Inferior parietal cortex (tissue), 1 donor: ENCODE results near the gene PPP1R3C.

Experiments
- DNase-seq: peaks from one replicate; pipeline ENCODE4 v3.0.0-alpha.2; 2016; ENCODE audit errors: extremely low spot score

PPP1R3C gene

GRCh38 chr10:91629715-91630549, 2.9 kb downstream of the PPP1R3C start:
- no peak for DNase-seq

GRCh38 chr10:91628383-91628782, 4.5 kb downstream of the PPP1R3C start:
- DNase-seq, result peak; percentile 43

- no peak for DNase-seq
These were observed 5.3 kb downstream of the PPP1R3C start for GRCh38 chr10:91627344-91628102.

GRCh38 chr10:91626936-91627335, 5.9 kb downstream of the PPP1R3C start:
- no peak for DNase-seq

GRCh38 chr10:91624633-91625032, 8.2 kb downstream of the PPP1R3C start:
- no peak for DNase-seq

GRCh38 chr10:91622601-91623000, 10.3 kb downstream of the PPP1R3C start:
- no peak for DNase-seq

- no peak for DNase-seq
These were observed 11.3 kb downstream of the PPP1R3C start for GRCh38 chr10:91621483-91622113.

- DNase-seq, result no peak
These were observed 15.7 kb downstream of the PPP1R3C start for GRCh38 chr10:91617072-91617609.

- DNase-seq, result no peak
These were observed 16.7 kb downstream of the PPP1R3C start for GRCh38 chr10:91616137-91616536.

- no peak for DNase-seq
These were observed 18.6 kb downstream of the PPP1R3C start for GRCh38 chr10:91614225-91614624.

- DNase-seq, result no peak
These were observed 19.3 kb downstream of the PPP1R3C start for GRCh38 chr10:91613411-91614187.

- DNase-seq, result no peak
These were observed 22.0 kb downstream of the PPP1R3C start for GRCh38 chr10:91610919-91611318.

GRCh38 chr10:91610444-91610843, 22.4 kb downstream of the PPP1R3C start:
- no peak for DNase-seq

GRCh38 chr10:91607646-91608403, 25.0 kb downstream of the PPP1R3C start:
- DNase-seq, result no peak

- no peak for DNase-seq
These were observed 26.9 kb downstream of the PPP1R3C start for GRCh38 chr10:91605968-91606367.

GRCh38 chr10:91604553-91605534, 28.0 kb downstream of the PPP1R3C start:
- DNase-seq, result no peak

- no peak for DNase-seq
These were observed 28.9 kb downstream of the PPP1R3C start for GRCh38 chr10:91603931-91604331.

GRCh38 chr10:91602868-91603568, 29.9 kb downstream of the PPP1R3C start:
- DNase-seq, result no peak

GRCh38 chr10:91602449-91602848, 30.4 kb downstream of the PPP1R3C start:
- DNase-seq, result no peak
